ELR (cell line): ENCODE data around the gene EHBP1.
"Not testable (repeated sequence)": the region's sequence is repeated elsewhere in the genome, so short reads cannot be mapped to it uniquely, and the experiment has no call there.

Experiments used
- DNase-seq: peaks from one replicate; pipeline ENCODE4 v3.0.0-alpha.2; 2015; ENCODE audit warnings: low read depth

The EHBP1 gene

DNA sequence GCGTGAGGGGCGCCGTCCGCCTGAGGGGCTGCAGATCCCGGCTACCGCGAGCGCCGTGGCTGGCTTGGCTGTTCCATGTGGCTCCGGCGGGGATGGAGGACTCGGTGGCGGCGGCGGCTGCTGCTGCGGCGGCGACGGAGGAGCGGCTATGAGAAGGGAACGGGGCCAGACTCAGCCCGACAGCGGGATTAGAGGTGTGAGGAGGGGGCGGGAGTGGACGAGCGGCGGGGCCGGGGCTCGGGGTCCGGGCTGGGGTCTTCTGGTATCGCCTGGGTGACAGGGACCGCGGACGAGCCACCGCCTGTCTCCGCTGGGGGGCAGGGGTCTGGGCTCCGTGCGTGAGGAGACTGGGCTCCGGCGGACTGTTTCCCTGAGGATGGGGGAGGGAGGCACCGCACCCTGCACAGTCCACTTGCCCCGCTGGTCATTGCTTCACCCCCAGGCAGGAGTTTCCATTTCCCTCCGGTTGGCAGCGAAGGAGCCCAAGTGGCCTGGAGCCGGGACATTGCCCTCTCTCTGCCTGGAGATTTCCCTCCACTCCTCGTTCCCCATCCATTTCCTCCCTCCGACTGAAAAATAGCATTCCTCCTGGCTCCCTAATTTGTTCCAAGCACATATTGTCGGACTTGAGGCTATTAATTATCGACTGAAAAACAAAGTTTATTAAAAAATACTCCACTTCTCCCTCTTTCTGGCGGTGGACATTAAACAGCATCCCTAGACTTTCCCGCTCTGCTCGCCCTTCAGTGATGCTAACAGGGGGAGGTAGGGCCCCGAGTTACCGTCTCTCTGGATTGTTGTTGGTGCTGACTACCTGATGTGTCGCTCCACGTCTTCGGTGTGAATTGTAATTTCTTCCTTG, 577 bp downstream of the EHBP1 start:
- DNase-seq = peak; percentile 71

DNA sequence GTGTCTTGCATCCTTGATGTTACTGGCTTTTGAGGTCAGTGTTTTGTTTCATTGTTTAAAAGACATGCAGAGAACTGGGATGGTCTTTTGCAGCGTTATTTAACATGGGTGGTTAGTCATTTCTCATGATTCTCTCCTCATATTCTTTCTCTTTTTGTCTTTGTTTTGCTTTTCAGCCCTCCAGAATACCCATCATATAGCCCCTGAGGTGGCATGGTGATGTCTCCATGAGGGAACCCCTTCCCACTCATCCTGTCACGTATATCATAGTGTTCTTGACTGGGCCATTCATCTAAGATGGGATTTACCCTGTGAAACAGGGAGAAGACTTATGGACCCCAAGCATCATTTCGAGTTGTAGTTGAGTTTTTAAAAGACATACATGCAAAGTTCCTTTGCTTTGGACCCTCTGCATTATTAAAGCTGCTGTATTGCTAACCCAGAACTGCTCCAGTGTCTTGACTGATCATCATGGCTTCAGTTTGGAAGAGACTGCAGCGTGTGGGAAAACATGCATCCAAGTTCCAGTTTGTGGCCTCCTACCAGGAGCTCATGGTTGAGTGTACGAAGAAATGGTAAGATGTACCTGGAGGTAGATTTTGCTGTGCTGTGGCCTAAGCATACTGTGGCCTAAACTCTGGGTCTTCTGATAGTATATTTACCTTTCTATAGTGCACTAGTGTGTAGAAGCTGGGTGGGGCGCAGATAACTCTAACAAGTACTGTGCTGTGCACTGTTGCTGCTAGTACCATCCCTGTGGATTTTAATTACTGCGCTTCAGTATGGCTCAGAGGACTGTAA, 1.4 kb downstream of the EHBP1 start:
- DNase-seq = no peak

DNA sequence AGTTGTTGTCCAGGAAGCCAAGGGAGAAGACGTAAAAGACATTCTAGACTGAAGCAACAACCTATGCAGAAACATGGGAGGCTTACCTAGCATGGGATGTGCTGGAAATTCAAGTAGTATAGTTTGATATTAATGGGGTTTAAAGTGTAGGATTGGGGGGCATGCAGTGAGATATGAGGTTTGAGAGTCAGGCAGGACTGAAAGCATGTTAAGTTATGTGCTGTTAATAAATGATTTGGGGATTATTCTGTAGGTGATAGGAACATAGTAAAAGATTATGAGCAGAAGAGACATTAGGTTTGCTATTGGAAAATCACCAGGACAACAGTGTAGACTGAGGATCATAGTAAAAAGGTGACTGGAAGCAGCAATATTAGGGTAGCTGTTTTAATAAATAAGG, 3.2 kb downstream of the EHBP1 start:
- no peak for DNase-seq

DNA sequence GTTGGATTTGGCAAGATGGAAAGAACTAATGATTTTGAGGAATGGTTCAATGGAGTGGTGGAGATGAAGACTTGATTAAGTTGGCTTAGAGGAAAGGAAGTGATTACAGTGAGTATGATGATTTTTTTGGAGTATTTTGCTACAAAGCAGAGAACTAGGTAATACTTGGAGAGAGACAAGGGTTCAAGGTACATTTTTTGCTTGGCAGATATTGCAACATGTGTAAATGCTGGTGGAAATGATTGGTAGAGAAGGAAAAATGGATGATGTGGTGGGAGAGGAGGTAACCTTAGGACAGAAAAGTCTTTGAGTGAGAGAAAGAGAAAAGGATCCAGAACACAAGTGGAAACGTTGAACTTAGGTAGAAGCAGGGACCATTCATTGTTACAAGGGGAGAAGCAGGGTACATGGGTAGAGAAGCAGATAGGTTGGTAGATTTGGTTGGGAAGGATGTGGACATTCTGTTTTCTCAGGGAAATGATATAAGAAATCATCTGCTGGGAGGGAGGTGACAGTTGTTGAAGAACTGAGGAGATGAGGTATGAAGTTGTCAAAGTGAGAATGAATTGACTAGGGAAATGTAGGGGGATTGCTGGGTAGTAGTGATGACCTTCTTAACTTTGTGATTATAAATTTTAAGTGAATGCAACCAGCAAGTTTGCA, 6.5 kb downstream of the EHBP1 start:
- no peak for DNase-seq

DNA sequence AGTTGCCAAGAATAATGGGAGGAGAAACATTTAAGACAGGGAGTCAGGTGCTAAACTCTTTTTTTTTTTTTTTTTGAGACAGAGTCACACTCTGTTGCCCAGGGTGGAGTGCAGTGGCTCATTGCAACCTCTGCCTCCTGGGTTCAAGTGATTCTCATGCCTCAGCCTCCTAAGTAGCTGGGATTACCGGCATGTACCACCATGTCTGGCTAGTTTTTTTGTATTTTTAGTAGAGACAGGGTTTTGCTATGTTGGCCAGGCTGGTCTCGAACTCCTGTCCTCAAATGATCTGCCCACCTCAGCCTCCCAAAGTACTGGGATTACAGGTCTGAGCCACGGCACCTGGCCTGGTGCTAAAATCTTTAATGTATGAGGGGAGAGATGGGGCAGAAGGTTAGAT, 7.7 kb downstream of the EHBP1 start:
- DNase-seq = not testable (repeated sequence)

DNA sequence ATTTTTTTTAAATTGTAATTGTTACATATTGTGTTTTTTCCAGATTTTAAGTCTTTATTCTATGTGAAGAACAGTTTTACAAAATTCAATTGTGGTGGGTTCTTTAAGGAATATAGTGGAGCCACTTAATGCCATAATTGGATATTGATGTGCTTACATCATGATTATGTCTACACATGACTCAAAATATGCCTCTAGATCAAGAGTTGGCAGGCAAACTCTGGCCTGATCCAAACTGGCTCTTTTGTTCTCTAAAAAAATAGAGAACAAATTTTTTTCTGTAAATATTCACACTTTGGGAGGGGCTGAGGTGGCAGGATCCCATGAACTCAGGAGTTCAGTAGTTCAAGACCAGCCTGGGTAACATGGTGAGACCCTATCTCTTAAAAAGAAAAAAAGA, 8.3 kb downstream of the EHBP1 start:
- no peak for DNase-seq

DNA sequence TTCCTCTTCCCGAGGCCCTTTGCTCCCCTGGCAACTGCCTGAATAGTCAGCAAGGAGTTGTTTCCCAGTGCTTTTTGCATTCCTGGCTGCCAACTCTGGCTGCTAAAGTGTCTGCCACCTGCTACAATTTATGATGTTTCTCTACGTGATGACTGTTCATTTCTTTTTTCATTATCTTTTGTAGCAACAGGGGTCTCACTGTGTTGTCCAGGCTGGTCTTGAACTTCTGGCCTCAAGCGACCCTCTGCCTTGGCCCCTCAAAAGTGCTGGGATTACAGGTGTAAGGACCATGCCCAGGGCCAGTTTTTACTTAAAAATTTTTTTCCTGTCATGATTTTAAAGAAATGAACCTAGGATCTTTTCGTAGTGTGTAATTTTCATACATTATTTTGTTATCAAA, 11.3 kb downstream of the EHBP1 start:
- DNase-seq = no peak

DNA sequence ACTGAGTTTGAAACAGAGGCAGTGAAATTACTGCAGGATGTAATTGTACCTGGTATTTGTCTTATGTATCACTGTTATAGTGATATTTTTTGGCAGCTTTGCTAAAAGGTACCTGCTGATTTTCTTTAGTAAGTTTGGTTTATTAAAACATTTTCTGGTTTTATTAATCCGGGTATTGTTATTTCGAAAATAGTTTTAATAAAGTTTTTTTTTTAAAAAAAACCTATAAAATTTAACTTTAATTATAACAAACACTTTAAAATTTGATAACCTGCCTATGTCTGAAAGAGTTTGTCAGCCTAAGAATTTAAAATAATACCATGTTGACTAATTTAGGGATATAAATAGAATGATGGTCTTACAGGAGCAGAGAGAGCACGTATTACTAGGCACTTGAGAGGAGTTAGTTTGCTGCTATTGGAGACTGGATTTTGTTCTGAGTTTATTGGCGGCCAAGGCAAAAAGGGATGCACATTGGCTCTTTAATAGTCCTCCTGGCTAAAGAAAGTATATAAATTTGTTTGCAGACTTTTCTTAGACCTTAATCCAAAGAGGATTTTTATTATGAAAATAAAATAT, 12.1 kb downstream of the EHBP1 start:
- DNase-seq = no peak

DNA sequence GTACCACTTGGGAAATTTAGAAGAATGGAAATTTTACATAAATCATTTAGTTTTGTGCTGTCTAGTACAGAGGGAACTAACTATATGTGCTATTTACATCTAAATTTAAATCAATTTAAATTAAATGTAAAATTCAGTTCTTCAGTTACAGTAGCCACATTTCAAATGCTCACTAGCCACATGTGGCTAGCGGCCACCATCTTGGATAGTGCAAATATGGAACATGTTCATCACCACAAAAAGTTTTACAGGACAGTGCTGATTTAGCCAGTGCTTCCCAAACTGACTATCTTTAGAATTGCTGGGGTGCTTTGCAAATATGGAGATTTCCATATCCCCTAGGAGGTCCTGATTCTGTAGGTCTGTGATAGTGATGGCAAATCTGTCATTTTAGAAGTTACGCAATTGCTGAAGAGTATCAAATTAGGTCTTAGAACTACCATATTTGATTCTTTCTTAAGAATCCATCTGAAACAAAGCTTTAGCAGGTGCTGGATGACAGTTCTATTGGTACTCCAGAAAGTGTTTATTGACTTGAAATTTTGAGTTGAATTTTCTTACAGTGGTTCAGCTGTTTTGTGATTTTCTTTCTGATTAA, 12.8 kb downstream of the EHBP1 start:
- no peak for DNase-seq

DNA sequence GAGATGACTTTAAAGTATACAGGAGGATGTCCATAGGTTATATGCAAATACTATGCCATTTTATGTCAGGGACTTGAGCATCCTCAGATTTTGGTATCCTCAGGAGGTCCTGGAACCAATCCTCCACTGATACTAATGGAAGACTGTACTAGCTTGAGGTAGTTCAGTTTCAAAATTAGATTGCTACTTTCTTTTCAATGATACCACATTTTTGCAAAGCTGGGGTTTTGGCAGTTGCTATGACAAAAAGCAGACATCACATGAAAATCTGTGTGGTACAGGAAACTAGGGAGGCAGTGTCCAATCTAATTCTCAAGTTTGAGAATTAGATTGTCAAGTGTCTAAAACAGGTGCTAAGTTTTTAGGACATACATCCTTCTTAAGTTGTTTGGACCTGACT, 14.2 kb downstream of the EHBP1 start:
- DNase-seq = no peak

DNA sequence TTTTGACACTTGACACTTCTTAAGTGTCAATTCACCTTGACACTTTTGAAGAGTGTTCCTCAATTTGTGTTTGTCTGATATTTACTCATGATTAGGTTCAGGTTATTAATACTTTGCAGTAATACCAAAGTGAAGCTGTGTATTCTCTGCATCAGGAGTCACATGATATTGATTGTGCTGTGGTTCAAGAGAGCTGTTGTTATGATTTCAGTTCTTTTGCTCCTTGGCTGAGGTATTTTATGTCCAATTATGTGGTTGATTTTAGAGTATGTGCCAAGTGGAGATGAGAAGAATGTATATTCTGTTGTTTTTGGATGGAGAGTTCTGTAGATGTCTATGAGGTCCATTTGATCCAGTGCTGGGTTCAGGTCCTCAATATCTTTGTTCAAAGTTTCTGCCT, 17.2 kb downstream of the EHBP1 start:
- DNase-seq = no peak

DNA sequence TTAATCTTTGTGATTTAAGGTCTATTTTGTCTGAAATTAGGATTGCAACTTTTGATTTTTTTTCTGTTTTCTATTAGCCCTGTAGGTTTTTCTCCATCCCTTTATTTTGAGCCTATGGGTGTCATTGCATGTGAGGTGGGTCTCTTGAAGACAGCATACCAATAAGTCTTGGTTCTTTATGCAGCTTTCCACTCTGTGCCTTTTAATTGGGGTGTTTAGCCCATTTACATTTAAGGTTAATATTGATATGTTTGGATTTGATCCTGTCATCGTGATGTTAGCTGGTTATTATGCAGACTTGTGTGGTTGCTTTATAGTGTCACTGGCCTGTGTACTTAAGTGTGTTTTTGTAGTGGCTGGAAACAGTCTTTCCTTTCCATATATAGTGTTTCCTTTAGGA, 17.7 kb downstream of the EHBP1 start:
- no peak for DNase-seq

DNA sequence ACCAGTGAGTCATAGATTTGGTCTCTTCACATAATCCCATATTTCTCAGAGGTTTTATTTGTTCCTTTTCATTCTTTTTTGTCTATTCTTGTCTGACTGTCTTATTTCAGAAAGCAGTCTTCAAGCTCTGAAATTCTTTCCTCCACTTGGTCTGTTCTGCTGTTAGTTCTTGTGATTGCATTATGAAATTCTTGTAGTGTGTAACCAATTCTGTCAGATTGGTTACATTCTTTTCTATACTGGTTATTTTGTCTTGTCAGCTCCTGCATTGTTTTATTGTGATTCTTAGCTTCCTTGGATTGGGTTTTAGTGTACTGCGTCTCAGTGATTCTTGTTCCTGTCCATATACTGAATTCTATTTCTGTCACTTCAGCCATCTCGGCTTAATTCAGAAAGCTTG, 18.6 kb downstream of the EHBP1 start:
- DNase-seq = no peak

DNA sequence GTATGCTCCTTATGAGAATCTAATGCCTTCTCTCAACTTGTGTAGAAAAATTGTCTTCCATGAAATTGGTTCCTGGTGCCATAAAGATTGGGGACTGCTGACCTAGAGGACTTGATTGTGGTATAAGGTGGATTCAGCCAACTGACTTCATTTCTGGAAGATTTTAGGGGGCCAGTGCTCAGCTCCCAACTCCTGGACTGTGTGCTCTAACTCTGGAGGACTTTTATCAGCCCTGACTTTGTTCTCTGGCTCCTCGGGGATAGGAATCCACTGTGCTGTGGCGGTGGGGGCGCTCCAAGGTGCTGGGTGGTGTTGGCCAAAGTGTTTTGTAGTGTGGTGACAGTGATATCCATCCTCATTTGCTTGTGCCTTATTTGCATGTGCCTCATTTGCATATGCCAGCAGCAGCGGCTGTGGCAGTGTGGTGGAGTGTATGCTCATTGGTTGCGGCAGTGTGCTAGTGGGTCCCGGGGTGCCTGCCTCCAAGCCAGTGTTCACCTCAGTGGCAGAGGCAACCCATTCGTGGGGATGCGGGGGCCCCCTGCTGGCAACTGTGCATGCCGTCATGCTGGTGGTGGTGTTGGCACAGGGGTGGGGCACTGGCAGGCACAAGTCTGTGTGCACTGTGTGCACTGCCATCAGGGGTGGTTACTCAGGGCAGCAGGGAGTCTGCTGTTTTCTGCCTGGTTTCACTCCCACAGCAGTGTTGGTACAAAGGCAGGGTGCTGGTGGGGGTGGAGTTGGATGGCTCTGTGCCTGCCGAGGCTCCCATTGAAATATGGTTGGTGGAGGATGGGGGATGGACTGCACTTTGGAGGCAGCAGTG, 19.6 kb downstream of the EHBP1 start:
- DNase-seq = peak; percentile 27

DNA sequence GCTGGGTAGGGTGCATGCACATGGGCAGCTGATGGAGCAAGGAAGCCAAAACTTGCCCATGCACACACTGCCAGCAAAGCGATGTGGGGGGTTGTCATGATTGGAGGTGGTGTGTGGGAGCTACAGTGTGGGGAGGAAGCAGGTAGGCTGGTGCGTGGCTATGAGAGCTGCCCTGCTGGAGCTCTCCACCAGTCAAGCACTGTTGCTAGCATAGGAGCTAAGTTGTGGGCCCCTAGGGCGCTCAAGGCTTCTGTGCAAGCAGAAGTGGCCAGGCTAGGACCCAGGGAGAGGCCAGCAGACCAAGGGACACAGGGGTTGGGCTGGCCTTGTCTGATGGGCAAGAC, 20.2 kb downstream of the EHBP1 start:
- no peak for DNase-seq

DNA sequence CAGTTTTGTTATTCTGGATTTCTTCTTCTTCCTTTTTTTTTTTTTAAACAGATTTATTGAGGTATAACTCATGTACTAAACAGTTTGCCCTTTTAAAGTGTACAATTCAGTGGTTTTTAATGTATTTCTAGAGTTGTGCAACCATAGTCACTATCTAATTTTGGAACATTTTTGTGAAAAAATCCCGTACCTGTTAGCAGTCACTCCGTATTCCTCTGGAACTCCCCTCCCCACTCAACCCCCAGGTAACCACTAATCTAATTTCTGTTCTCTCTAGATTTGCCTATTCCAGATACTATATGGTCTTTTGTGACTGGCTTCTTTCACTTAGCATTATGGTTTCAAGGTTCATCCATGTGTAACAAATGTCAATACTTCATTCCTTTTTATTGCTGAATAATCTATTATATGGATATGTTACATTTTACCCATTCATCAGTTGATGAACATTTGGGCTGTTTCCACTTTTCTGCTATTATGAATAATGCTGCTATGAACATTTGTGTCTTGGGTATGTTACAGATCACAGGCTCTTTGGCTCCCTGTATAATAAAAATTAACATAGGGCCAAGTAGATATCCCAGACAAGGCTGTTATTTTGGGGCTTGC, 21.9 kb downstream of the EHBP1 start:
- no peak for DNase-seq

DNA sequence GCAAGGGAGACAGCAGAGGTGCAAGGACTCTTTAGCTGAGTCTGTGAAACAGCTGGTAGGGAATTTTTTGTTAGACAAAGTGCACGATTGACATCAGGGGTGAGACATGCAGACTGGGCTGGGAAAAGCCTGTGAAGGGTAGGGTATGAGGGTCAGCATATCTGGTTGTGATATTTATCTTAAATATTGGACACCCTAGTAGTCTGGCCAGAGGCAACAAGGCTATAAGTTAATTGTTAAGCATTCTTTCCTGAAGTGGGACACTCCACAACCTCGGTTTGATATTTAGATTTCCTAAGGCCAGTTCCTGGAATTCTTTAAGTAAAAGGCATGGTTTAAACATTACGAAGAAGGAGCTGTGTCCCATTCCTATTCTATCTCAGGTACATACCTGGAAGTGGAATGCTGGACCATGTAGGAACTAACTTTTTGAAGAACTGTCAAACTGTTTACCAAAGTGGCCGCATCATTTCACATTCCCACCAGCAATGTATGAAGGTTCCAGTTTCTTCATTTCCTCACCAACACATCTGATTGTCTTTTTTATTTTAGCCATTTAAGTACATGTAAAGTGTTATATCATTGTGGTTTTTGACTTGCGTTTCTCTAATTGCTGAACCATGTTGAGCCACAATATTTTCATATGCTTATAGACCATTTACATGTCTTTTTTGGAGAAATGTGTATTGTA, 22.5 kb downstream of the EHBP1 start:
- DNase-seq = no peak

DNA sequence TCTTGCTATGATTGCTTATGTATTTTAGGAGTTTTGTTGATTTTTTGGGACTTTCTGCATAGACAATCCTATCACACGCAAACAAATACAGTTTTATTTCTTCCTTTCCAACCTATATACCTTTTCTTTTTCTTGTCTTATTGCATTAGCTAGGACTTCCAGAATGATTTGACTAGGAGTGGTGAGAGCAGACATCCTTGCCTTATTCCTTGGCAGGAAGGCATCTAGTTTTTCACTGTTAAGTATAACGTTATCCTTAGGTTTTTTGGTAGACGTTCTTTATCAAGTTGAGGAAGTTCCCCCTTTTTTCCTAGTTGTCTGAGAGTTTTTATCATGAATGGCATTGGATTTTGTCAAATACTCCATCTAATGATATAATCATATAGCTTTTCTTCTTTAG, 25.8 kb downstream of the EHBP1 start:
- no peak for DNase-seq

DNA sequence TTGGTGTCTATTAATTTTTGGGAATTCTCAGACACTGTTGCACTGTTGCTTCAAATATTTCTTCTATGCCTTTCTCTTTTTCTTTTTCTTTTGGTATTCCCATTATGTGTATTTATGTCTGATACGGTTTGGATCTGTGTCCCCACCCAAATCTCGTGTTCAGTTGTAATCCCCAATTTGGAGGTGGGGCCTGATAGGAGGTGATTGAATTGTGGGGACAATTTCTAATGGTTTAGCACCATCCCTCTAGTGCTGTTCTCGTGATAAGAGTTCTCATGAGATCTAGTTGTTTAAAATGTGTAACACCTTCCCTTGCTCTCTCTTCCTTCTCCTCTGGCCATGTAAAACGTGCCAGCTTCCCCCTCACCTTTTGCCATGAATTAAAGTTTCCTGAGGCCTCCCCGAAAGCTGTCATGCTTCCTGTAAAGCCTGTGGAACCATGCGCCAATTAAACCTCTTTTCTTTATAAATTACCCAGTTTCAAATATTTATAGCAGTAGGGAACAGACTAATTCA, 26.8 kb downstream of the EHBP1 start:
- DNase-seq = no peak

DNA sequence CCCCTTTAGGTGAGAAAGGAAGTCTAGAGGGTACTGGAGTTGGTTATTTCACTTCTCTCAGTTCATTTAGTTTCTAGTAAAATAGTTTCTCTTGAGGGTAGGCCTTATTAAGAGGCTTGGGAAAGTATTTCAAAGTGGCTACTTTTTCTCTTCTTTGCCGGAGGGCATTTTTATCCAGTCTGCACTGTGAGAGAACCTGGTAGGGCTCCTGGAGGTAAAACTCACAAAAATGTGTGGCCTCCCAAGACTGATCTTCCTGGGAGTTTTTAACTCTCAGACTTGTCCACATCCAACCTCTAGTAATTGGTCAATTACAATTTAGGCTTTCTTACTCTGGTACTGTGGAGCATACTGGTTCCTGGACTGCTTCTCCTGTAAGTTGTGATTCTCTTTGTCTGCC, 28.0 kb downstream of the EHBP1 start:
- no peak for DNase-seq
